Vagina (tissue), 2 donors: Measurements from ENCODE around the gene SHC4. TPM values are rescaled to one million over a fixed set of nuclear protein-coding genes. Genes with fewer than 3 reads are reported as not detected.
"Not testable (repeated sequence)": the region's sequence is repeated elsewhere in the genome, so short reads cannot be mapped to it uniquely, and the experiment has no call there.

Experiments used
- DNase-seq, 2 donors: peaks; one replicate each; pipeline ENCODE4 v3.0.0-alpha.2; 2017; ENCODE audit errors: extremely low spot score in 2 of 2
- H3K27ac ChIP-seq: fragments of 200-600 bp; sonication (generic); one replicate; pipeline ENCODE4 v1.5.1; 2019
- H3K27me3 ChIP-seq: fragments of 200-600 bp; sonication (generic); one replicate; pipeline ENCODE4 v1.5.1; 2019
- H3K36me3 ChIP-seq, 2 donors: fragments of 200-600 bp; sonication (generic); one replicate each; pipeline ENCODE4 v1.5.1; 2017 to 2019
- H3K4me1 ChIP-seq: fragments of 200-600 bp; sonication (generic); one replicate; pipeline ENCODE4 v1.5.1; 2019
- H3K4me3 ChIP-seq, 2 donors: fragments of 200-600 bp; sonication (generic); 1 replicate in 1 of 2; 2 replicates in 1 of 2; pipeline ENCODE4 v1.5.1; 2016 to 2019
- H3K9me3 ChIP-seq: fragments of 200-600 bp; sonication (generic); one replicate; pipeline ENCODE4 v1.5.1; 2019
- POLR2A ChIP-seq, 2 donors: fragments of 450-650 bp; IDR thresholded peaks; one replicate each; pipeline ENCODE4 v1.6.1; 2017; ENCODE audit warnings: antibody characterized with exemption in 2 of 2, mild to moderate bottlenecking in 2 of 2, moderate library complexity in 2 of 2
- POLR2AphosphoS5 ChIP-seq, 2 donors: sonication (generic); formaldehyde crosslinking; IDR thresholded peaks; one replicate each; pipeline ENCODE4 v1.9.0; 2017; ENCODE audit warnings: antibody characterized with exemption in 2 of 2, mild to moderate bottlenecking in 2 of 2, low read depth in 1 of 2; ENCODE audit not compliant: insufficient read depth in 1 of 2
- intact Hi-C: fragments of 100-400 bp; cut with DNase I; formaldehyde crosslinking; loops from one replicate; pipeline ENCODE4 v1.15.1; 2023
- total RNA-seq: library from RNA; depleted of rRNA; stranded (reverse); fragments of >200 nt; gene quantifications from one replicate; pipeline ENCODE4 v1.2.3, GENCODE V29; 2016
- TF ChIP-seq, protein P1 (sequence below), 3 experiments: fragments of 450-650 bp in 2 of 3; fragments of 200-600 bp in 1 of 3; sonication (generic) in 1 of 3; IDR thresholded peaks; one replicate each; pipeline ENCODE4 v1.5.1; 2017 to 2019; ENCODE audit warnings: antibody characterized with exemption in 3 of 3, mild to moderate bottlenecking in 2 of 3, moderate library complexity in 2 of 3

Gene SHC4
- total RNA-seq, 1 donor from 2014 or later: 0.25 TPM

DNA sequence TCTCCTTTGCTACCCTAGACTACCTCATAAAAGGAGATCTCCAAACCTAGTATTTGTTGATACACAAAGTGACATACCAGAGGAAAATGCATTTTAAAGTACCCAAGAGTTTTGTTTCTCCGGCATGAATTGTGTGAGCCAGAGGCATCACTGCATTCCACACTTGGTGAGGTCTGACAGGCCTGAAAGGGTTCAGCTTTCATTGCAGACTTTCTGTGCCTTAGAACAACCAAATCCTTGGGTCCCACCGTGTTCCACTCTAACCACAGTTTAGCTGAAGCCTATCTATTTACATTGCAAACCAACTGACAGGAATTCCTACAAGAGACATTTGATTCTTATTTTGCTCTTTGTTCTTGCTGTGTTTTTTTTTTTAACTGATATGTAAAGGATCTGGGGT, 106.8 kb downstream of the SHC4 start:
- intact Hi-C loops: no loop called here
- TF ChIP-seq POLR2AphosphoS5 (IDR thresholded peaks at IDR 0.05; ENCODE audit: insufficient read depth in 1 of 2, low read depth in 1 of 2) (no peak), POLR2A (IDR thresholded peaks at IDR 0.05) (no peak)
- TF ChIP-seq, protein P1, sequence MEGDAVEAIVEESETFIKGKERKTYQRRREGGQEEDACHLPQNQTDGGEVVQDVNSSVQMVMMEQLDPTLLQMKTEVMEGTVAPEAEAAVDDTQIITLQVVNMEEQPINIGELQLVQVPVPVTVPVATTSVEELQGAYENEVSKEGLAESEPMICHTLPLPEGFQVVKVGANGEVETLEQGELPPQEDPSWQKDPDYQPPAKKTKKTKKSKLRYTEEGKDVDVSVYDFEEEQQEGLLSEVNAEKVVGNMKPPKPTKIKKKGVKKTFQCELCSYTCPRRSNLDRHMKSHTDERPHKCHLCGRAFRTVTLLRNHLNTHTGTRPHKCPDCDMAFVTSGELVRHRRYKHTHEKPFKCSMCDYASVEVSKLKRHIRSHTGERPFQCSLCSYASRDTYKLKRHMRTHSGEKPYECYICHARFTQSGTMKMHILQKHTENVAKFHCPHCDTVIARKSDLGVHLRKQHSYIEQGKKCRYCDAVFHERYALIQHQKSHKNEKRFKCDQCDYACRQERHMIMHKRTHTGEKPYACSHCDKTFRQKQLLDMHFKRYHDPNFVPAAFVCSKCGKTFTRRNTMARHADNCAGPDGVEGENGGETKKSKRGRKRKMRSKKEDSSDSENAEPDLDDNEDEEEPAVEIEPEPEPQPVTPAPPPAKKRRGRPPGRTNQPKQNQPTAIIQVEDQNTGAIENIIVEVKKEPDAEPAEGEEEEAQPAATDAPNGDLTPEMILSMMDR (IDR thresholded peaks at IDR 0.05): no peak
- peak overlapping the region; percentile 59 for H3K27ac ChIP-seq

DNA sequence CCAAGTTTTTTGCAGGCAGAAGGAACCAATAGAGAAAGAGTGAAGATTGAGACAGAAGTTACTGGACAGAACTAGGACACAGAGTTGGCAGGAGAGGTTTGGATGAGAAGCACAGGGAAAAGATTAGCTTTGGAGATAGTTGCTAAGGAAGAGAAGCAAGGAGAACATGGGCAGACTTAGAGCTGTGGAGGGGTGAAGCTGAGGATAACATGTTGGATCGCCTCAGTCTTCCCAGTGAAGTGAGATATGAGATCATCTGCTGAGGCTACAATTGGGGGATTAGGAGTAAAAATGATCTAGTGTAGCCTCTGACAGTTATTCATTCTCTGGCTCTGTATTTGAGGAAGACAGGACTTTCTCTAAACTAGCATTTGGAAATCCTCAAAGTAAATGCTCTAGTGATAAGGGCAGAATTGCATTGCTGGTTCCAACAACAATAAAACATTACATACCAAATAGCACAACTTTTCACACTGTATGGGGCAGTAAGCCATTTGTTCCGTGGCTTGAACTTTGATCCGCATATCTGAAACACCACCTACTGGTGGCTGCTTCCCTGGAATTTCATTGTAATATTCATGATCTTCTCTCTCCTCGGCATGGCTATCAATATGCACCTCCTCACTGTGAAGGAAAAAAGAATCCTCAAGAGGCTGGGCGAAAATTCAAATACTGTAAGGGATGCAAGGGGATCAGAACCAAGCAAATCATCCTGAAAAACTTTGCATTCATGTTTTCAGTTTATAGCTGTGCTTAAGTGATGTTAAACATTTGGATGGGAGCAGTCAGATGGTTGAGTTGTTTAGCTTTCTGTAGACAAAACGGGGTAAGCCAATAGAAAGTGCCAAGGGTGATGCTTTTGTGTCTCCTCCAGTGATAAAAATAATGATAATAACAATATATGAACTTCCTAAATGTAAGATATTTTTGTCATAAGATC, 107.9 kb downstream of the SHC4 start:
- Histone ChIP-seq H3K27ac (no peak overlapping the region), H3K4me3 (no peak overlapping the region), H3K36me3 (no peaks in the 10 kb centered on the region), H3K9me3 (no peaks in the 10 kb centered on the region), H3K4me1 (peaks cover 11% of the 10 kb centered on the region), H3K27me3 (no peaks in the 10 kb centered on the region)
- no peak for DNase-seq
- intact Hi-C loops: no loop called here
- TF ChIP-seq POLR2AphosphoS5 (IDR thresholded peaks at IDR 0.05; ENCODE audit: insufficient read depth in 1 of 2, low read depth in 1 of 2) (no peak), POLR2A (IDR thresholded peaks at IDR 0.05) (no peak)
- TF ChIP-seq, protein P1 (IDR thresholded peaks at IDR 0.05): peak in 1 of 3 experiments; percentile 30

More for the DNA sequence above, 106.8 kb downstream of the SHC4 start:
- no peaks in the 10 kb centered on the region for H3K27me3 ChIP-seq
- no peak for DNase-seq
- no peaks in the 10 kb centered on the region for H3K9me3 ChIP-seq
- no peak overlapping the region for H3K4me3 ChIP-seq
- no peaks in the 10 kb centered on the region for H3K36me3 ChIP-seq
- peaks cover 11% of the 10 kb centered on the region for H3K4me1 ChIP-seq

DNA sequence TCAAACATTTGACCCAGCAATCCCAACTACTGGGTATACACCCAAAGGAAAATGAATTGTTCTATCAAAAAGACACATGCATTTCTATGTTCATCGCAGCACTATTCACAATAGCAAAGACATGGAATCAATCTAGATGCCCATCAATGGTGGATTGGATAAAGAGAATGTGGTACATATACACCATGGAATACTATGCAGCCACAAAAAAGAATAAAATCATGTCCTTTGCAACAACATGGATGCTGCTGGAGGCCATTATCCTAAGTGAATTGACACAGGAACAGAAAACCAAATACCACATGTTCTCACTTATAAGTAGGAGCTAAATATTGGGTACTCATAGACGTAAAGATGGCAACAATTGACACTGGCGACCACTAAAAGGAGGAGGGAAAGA, 109.3 kb downstream of the SHC4 start:
- peaks cover 11% of the 10 kb centered on the region for H3K4me1 ChIP-seq
- DNase-seq, H3K27me3 ChIP-seq, H3K36me3 ChIP-seq, H3K27ac ChIP-seq, H3K4me3 ChIP-seq, H3K9me3 ChIP-seq, intact Hi-C loops: not testable (repeated sequence)

DNA sequence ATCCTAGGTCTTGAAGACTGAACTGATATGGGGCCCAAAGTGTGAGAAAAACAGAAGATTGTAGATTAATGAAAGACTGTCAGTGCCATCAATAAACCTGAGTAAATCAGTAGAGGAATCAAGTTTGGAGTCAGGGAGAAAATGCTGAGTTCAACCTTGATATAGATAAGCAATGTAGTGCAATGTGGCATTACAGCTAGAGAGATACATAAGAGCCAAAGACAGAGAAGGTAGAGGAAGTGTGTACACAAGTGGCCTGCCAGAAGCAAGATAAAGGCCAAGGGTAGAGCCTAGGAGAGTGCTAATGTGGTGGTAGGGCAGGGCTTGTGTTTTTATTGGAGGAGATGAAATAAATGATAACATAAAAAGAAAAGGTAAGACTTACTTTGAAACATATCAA, 111.8 kb downstream of the SHC4 start:
- TF ChIP-seq, protein P1 (IDR thresholded peaks at IDR 0.05): no peak
- TF ChIP-seq POLR2A (IDR thresholded peaks at IDR 0.05) (no peak), POLR2AphosphoS5 (IDR thresholded peaks at IDR 0.05; ENCODE audit: insufficient read depth in 1 of 2, low read depth in 1 of 2) (no peak)
- Histone ChIP-seq H3K27me3 (no peaks in the 10 kb centered on the region), H3K27ac (no peak overlapping the region), H3K9me3 (no peaks in the 10 kb centered on the region), H3K4me3 (no peak overlapping the region), H3K36me3 (no peaks in the 10 kb centered on the region), H3K4me1 (peaks cover 7% of the 10 kb centered on the region)
- DNase-seq: no peak
- intact Hi-C loops: no loop called here

DNA sequence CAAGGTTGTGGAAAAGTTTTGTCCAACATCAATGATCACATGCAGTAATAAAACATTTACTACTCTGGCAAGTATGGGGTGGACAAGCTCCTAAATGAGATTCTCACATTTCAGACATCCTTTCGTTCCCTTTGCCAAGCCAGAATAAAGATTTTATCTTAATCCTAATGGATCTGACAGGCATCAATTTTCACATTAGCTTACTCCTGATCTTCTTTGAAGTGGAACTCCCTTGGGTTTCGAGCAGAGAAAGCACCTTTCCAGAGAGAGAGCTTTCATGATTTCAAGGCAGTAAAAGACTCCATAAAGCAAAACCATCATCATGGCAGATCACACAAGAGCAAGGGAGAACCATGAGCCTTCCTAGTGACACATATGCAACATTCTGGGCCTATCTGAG, 113.1 kb downstream of the SHC4 start:
- DNase-seq: no peak
- Histone ChIP-seq H3K4me3 (no peak overlapping the region), H3K27me3 (no peaks in the 10 kb centered on the region), H3K4me1 (peaks cover 1% of the 10 kb centered on the region), H3K9me3 (no peaks in the 10 kb centered on the region), H3K36me3 (no peaks in the 10 kb centered on the region), H3K27ac (no peak overlapping the region)
- intact Hi-C loops: no loop called here
- no peak for TF ChIP-seq POLR2AphosphoS5 (IDR thresholded peaks at IDR 0.05; ENCODE audit: insufficient read depth in 1 of 2, low read depth in 1 of 2)
- TF ChIP-seq, protein P1 (IDR thresholded peaks at IDR 0.05): no peak
- no peak for TF ChIP-seq POLR2A (IDR thresholded peaks at IDR 0.05)
